Measurements from ENCODE around the gene ZNF3.

- no peak for TF ChIP-seq FOXM1 (IDR thresholded peaks at IDR 0.05; ENCODE audit: borderline replicate concordance)
- no peak for TF ChIP-seq NFRKB (IDR thresholded peaks at IDR 0.05)
- no peak for TF ChIP-seq FOXA1 (IDR thresholded peaks at IDR 0.05)
- no peak for TF ChIP-seq SUZ12 (IDR thresholded peaks at IDR 0.05)
- TF ChIP-seq BHLHE40 (IDR thresholded peaks at IDR 0.05; ENCODE audit: borderline replicate concordance) = no peak
- TF ChIP-seq ELF4 (IDR thresholded peaks at IDR 0.05) = no peak
- TF ChIP-seq CTBP1 (IDR thresholded peaks at IDR 0.05; ENCODE audit: borderline replicate concordance) = no peak
- TF ChIP-seq SP1 (IDR thresholded peaks at IDR 0.05) = no peak
- no peak for TF ChIP-seq FOXK2 (IDR thresholded peaks at IDR 0.05)
- TF ChIP-seq, protein P1, sequence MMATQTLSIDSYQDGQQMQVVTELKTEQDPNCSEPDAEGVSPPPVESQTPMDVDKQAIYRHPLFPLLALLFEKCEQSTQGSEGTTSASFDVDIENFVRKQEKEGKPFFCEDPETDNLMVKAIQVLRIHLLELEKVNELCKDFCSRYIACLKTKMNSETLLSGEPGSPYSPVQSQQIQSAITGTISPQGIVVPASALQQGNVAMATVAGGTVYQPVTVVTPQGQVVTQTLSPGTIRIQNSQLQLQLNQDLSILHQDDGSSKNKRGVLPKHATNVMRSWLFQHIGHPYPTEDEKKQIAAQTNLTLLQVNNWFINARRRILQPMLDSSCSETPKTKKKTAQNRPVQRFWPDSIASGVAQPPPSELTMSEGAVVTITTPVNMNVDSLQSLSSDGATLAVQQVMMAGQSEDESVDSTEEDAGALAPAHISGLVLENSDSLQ (IDR thresholded peaks at IDR 0.05) = no peak
- TF ChIP-seq ARNT (IDR thresholded peaks at IDR 0.05) = no peak
- TF ChIP-seq LEF1 (IDR thresholded peaks at IDR 0.05; ENCODE audit: borderline replicate concordance) = no peak
- no peak for TF ChIP-seq TARDBP (IDR thresholded peaks at IDR 0.05)
- TF ChIP-seq L3MBTL2 (conservative IDR thresholded peaks at IDR 0.05) = no peak
Observed at GRCh38 chr7:100126239-100126930, 44.9 kb upstream of the ZNF3 start.
